HG03354 (cell line): ENCODE data around the gene HEPACAM2.

ENCODE experiments used
- ATAC-seq: cut with Tn5 transposase; IDR thresholded peaks from one replicate; pipeline ENCODE4 v1.9.1; 2021; ENCODE audit warnings: mild to moderate bottlenecking; ENCODE audit not compliant: unreplicated experiment, poor library complexity, severe bottlenecking

HEPACAM2 gene

DNA sequence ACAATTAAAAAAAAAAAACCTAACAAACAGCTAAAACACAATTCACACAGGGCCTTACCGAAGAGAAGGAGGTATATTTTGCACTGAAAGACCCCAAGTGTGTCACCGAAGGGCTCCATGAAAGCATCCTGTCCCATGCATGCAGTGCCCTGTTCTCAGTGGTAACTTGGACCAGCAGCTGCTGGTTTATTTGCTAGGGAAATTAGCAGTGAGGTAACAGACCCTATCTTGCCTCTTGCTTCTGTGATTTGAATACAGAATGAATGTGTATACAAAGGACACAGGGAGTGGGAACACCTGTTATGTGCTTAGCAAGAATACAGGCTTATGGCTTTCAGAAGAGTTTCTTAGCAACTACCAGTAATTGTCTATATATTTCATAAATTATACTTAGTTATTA, at the start of gene HEPACAM2:
TSS of gene HEPACAM2 (minus strand) at position 160 of the 400 bp plus-strand sequence.
- ATAC-seq, result peak; percentile 46

DNA sequence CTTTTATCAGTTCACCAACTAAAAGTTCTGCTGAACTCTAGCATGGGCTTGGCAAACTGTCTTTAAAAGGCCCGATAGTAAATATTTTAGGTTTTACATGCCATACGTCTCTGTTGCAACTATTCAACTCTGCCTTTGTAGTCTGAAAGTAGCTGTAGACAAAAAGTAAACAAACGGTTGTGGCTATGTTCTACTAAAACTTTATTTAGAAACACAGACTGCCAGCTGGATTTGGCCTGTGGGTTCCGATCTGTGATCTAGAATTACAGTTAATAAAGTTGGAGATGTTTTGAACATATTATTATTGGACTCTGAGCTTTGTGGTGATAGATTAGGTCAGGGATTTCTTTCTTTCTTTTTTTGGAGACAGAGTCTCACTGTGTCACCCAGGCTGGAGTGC, 39.0 kb upstream of the HEPACAM2 start:
- ATAC-seq, result no peak

- ATAC-seq, result no peak
Observed at GRCh38 chr7:93262535-93262934, 36.3 kb upstream of the HEPACAM2 start.

GRCh38 chr7:93258661-93259060, 32.4 kb upstream of the HEPACAM2 start:
- no peak for ATAC-seq

- ATAC-seq, result no peak
Observed at GRCh38 chr7:93249491-93250148, 23.4 kb upstream of the HEPACAM2 start.

GRCh38 chr7:93245525-93246432, 19.5 kb upstream of the HEPACAM2 start:
- ATAC-seq, result no peak

DNA sequence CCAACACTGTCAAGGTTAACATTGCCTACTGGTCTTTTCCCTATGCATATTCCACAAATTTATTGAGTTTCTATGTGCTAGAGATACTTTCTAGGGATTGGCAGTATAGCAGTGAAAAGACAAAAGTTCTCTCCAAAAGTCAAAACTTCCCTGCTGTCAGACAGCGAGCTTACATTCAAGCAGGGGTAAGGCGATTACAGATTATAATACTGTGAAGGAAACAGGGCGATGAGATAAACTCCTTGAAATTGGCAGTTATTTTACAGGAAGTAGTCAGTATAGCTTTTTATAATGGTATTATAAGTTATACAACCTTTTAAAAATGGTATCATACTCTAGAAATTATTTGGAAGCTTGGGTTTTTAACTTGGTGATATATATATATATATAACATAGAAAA, 15.8 kb upstream of the HEPACAM2 start:
- no peak for ATAC-seq

- ATAC-seq, result no peak
Observed at GRCh38 chr7:93239824-93240223, 13.6 kb upstream of the HEPACAM2 start.

DNA sequence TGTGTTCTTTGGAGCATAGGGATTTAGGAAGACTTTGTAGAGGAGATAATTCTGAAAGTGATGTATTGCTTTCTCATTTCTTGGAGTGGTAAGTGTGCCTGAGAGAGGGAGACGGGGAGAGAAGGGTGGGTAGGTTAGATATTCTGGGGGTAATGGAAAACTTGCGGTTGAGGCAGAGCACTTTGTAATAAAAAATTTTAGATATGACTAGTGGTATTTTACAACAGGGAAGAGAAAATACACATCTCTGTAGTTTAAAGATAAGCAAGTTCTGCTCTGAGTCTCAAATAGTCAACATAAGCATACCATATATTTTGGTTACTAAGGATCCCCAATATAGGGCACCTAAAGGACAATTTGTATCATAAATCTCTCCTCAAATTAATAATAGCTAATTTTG, 12.5 kb upstream of the HEPACAM2 start:
- no peak for ATAC-seq

DNA sequence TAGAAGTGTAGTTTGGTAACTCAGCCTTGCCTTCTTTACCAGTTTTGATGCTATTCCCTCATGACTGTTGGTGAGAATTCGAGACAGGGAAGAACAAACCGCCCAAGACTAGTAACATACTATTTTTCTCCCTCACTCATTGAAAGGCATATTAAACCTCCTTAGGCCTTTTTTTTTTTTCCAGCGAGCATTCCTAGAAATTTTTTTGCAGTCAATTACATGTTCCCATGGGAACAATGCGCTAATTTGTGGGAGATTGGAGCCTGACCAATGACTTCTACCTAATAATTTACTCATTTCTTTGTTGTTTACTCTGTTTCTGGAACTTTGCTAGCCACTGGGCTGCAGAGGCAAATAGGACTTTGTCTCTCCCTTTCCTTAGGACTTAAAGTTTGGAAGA, 11.9 kb upstream of the HEPACAM2 start:
- no peak for ATAC-seq

DNA sequence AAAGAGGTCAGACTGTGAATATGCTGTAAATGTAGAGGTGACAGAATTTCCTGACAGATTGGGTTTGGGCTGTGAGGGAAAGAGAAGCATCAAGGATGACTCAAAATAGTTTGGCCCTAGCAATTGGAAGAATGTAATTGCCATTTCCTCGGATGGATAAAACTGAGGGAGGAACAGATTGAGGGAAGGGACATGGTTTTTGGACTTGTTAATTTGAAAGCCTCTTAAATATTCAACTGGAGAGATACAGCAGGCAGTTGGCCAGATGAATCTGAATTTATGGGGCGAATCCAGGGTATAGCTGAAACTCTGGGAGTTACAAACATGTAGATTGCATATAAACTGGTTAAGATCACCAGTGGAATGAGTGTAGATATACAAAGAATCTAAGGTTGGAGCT, 9.3 kb upstream of the HEPACAM2 start:
- ATAC-seq, result no peak

DNA sequence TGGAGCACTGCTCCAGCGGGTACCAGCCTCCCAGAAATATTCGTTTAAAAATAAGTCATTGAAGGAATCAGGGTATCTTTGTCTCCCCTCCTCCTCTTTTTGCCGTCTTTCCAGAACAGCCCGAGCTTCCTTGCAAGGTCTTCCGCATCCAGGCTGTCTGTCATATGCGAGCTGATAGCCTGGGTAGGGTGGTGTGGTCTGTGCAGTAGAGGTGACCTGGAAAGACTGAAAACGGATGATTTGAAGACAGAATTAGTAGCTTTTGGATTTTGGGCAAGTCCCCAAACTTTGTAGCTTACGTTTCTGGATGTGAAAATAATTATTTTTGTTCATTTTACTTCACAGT, 6.4 kb upstream of the HEPACAM2 start:
- ATAC-seq, result peak; percentile 11

- peak; percentile 99 for ATAC-seq
Observed at GRCh38 chr7:93231799-93232672, 5.8 kb upstream of the HEPACAM2 start, which contains the start of gene VPS50. VPS50 (plus strand) TSS chr7:93232366; CDS start chr7:93232468, 102 bp downstream.

GRCh38 chr7:93231259-93231658, 5.0 kb upstream of the HEPACAM2 start:
- no peak for ATAC-seq

GRCh38 chr7:93228302-93228701, 2.0 kb upstream of the HEPACAM2 start:
- ATAC-seq, result peak; percentile 27

GRCh38 chr7:93219868-93220267, 6.4 kb downstream of the HEPACAM2 start:
- no peak for ATAC-seq

GRCh38 chr7:93218997-93219827, 7.1 kb downstream of the HEPACAM2 start:
- ATAC-seq, result no peak

DNA sequence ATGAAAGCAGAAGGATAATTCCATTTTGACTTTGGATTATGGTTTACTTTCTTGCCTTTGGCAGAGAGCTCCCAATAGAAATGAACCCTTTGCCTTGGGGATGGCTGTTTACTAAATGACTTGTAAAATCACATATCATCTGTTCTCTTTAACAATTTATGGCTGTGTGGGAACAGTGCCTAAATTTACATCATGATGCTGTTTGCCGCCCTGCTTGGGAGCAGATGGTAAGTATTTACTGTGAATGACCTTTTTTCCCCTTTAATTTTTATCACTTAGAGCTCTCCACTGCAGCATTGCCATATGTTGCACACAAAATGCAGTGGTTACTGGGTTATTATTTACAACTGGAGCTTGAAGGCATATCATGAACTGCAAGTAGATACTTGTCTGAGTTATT, 13.4 kb downstream of the HEPACAM2 start:
- ATAC-seq, result no peak

DNA sequence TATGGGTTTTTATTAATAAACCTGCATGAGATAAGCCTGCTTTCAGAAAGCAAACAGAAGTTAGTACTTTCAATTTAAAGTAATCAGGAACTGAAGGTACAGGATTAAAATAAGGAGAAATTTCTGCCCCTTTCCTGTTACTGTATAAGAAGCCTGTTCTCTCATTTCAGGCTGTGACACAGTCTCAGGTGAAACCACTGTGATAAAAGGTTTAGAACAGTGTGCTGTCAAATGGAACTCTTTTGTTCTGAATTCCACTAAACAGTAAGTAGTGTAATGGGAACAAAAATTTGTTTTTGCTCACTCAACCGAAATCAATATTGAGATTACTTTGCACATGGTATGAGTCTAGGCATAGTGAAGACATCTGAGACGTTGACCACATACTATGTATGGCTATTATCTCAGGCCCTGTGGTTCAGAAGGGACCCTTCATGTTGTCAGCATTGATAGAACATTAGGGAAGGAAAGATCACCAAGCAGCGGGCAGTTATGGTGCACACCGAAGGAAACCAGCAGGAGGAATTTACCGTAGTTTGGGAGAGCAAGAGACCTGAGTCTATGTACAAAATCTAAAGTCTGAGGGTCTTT, 14.9 kb downstream of the HEPACAM2 start:
- no peak for ATAC-seq
